ENCODE results near the gene NXPH4.

DNA sequence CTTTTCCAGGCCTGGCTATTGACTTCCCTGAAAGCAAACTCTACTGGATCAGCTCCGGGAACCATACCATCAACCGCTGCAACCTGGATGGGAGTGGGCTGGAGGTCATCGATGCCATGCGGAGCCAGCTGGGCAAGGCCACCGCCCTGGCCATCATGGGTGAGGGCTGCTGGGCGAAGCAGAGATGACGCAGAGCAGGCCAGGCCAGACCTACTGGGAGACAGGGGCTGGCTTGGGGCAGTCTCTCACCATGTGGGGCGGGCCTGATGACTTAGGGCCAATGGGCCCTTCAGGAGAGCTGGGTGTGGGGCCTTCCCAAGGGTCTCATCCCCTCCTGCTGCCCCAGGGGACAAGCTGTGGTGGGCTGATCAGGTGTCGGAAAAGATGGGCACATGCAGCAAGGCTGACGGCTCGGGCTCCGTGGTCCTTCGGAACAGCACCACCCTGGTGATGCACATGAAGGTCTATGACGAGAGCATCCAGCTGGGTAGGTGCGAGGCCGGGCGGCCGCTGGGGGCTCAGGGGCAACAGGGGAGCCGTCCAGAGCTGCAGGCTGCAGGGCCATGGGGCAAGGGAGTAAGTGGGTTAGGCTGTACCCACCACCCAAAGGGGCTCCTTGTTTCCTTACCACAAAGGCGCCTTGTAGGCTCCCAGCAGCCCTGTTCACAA is 36.1 kb upstream of the NXPH4 start:
- TF ChIP-seq REST (IDR thresholded peaks at IDR 0.05; ENCODE audit: low read depth) (no peak), YY1 (IDR thresholded peaks at IDR 0.05; ENCODE audit: low read depth) (no peak), RAD21 (IDR thresholded peaks at IDR 0.05; ENCODE audit: low read depth) (no peak)
